PFSK-1 (cell line): Measurements from ENCODE around the gene CFAP299.

Experiments used
- FOXP2 ChIP-seq: optimal IDR thresholded peaks from 2 replicates; pipeline ENCODE3; 2011; ENCODE audit warnings: borderline replicate concordance, control low read depth, inconsistent platforms; ENCODE audit not compliant: insufficient read depth; ENCODE audit errors: extremely low read length, extremely low read depth
- POLR2AphosphoS5 ChIP-seq: IDR thresholded peaks from 2 replicates; pipeline ENCODE4 v1.6.1; 2012; ENCODE audit warnings: low read depth, mild to moderate bottlenecking, control low read depth, low read length, moderate library complexity
- SIN3A ChIP-seq: IDR thresholded peaks from 2 replicates; pipeline ENCODE4 v1.6.1; 2012; ENCODE audit warnings: mild to moderate bottlenecking, low read length, moderate library complexity, borderline replicate concordance; ENCODE audit not compliant: insufficient read depth
- TAF1 ChIP-seq: IDR thresholded peaks from 2 replicates; pipeline ENCODE4 v1.6.1; 2012; ENCODE audit warnings: low read length, control low read depth, borderline replicate concordance; ENCODE audit not compliant: insufficient read depth
- TF ChIP-seq, protein P1 (sequence below), 2 experiments: IDR thresholded peaks; 2 replicates each; pipeline versions ENCODE4 v1.6.1 to v1.8.0; 2011 to 2012; ENCODE audit warnings: low read depth in 2 of 2, low read length in 2 of 2, control low read depth in 1 of 2, inconsistent platforms in 1 of 2, mild to moderate bottlenecking in 1 of 2, moderate library complexity in 1 of 2; ENCODE audit not compliant: insufficient read depth in 1 of 2

CFAP299 gene

DNA sequence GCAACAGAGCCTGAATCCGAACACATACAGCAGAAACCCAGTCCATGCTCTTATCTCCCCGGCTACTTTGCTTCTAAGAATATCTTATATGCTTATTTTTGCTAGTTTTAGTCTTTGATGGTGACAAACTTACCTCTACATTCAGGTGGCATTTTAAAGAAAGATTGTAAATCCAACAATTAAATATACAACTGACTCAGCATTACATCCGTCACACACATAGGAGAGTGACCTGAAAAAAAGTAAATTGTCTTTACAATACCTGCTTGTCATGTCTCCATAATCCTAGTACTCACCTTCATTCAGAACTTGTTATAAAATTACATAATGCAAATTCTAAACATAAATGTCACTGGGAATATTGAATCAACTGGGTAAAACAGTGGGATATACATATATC lies 664.4 kb downstream of the CFAP299 start:
- no peak for TF ChIP-seq FOXP2
- TF ChIP-seq SIN3A, result no peak
- TF ChIP-seq, protein P1, sequence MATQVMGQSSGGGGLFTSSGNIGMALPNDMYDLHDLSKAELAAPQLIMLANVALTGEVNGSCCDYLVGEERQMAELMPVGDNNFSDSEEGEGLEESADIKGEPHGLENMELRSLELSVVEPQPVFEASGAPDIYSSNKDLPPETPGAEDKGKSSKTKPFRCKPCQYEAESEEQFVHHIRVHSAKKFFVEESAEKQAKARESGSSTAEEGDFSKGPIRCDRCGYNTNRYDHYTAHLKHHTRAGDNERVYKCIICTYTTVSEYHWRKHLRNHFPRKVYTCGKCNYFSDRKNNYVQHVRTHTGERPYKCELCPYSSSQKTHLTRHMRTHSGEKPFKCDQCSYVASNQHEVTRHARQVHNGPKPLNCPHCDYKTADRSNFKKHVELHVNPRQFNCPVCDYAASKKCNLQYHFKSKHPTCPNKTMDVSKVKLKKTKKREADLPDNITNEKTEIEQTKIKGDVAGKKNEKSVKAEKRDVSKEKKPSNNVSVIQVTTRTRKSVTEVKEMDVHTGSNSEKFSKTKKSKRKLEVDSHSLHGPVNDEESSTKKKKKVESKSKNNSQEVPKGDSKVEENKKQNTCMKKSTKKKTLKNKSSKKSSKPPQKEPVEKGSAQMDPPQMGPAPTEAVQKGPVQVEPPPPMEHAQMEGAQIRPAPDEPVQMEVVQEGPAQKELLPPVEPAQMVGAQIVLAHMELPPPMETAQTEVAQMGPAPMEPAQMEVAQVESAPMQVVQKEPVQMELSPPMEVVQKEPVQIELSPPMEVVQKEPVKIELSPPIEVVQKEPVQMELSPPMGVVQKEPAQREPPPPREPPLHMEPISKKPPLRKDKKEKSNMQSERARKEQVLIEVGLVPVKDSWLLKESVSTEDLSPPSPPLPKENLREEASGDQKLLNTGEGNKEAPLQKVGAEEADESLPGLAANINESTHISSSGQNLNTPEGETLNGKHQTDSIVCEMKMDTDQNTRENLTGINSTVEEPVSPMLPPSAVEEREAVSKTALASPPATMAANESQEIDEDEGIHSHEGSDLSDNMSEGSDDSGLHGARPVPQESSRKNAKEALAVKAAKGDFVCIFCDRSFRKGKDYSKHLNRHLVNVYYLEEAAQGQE (IDR thresholded peaks at IDR 0.05; ENCODE audit: insufficient read depth in 1 of 2, low read depth in 2 of 2, low read length in 2 of 2), result no peak
- no peak for TF ChIP-seq TAF1
- no peak for TF ChIP-seq POLR2AphosphoS5

DNA sequence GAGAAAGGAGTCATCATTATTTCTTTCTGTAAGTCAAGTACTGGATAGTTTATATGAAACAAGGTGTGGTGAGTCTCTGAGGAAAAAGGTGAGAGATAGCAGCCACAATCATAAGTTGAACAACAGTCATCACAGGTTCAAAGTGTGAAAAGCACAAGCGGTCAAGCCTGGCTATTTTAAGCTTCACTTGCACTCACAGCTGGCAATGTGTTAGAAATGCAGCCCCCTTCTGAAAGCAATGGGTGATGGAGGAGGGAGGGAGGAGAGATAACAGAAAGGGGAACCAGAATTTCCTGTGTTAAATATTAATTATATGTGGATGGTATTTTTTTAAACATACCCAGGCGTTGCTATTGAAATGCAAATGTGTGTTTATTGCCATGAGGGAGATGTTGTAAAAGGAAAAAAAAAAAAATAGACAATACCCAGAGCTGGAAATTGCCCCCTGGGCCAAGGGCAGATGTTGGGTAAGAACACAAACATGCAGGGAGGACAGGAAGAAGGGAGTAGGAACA lies 668.1 kb downstream of the CFAP299 start:
- no peak for TF ChIP-seq SIN3A
- TF ChIP-seq, protein P1 (IDR thresholded peaks at IDR 0.05; ENCODE audit: insufficient read depth in 1 of 2, low read depth in 2 of 2, low read length in 2 of 2), result no peak
- TF ChIP-seq FOXP2, result no peak
- no peak for TF ChIP-seq POLR2AphosphoS5
- no peak for TF ChIP-seq TAF1

DNA sequence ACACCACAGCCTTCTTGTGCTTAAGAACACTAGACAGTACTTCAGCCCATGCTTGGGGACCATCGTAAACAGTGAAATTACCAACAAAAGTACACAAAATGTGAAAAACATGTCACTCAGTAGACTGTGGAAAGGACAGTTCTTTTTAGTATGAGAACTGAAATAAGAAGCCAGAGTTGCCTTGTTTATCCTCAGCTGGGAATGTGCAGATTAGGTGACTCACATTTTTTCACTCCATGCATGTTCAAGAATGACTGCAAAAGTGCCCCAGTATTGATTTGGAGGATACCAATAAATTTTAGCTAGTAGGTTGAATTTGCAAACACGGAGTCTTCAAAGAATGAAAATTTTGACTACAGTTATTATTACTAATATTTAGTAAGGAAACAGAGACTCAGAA lies 671.9 kb downstream of the CFAP299 start:
- TF ChIP-seq, protein P1 (IDR thresholded peaks at IDR 0.05; ENCODE audit: insufficient read depth in 1 of 2, low read depth in 2 of 2, low read length in 2 of 2), result no peak
- TF ChIP-seq TAF1 (no peak), POLR2AphosphoS5 (no peak), FOXP2 (no peak), SIN3A (no peak)
